Sigmoid colon (tissue), 7 donors: Measurements from ENCODE around the gene SNAI3. TPM values are rescaled to one million over a fixed set of nuclear protein-coding genes. Genes with fewer than 3 reads are reported as not detected.

Experiments
- DNase-seq: peaks from one replicate; pipeline ENCODE4 v3.0.0-alpha.2; 2019
- H3K27ac ChIP-seq, 4 donors: fragments of 200-600 bp; sonication (generic); one replicate each; pipeline ENCODE4 v1.5.1; 2016 to 2019; ENCODE audit warnings: mild to moderate bottlenecking in 1 of 4
- H3K27me3 ChIP-seq, 3 donors: fragments of 200-600 bp; sonication (generic); one replicate each; pipeline ENCODE4 v1.5.1; 2019; ENCODE audit warnings: mild to moderate bottlenecking in 1 of 3
- H3K36me3 ChIP-seq, 4 donors: fragments of 200-600 bp; sonication (generic); one replicate each; pipeline ENCODE4 v1.5.1; 2016 to 2019
- H3K4me1 ChIP-seq, 4 donors: fragments of 200-600 bp; sonication (generic); one replicate each; pipeline ENCODE4 v1.5.1; 2017 to 2019
- H3K4me3 ChIP-seq, 4 donors: fragments of 200-600 bp; sonication (generic); one replicate each; pipeline ENCODE4 v1.5.1; 2017 to 2019; ENCODE audit warnings: mild to moderate bottlenecking in 2 of 4, moderate library complexity in 1 of 4
- H3K9me3 ChIP-seq, 4 donors: fragments of 200-600 bp in 3 of 4; sonication (generic) in 3 of 4; one replicate each; pipeline versions ENCODE4 v1.5.1 to v1.6.1; 2013 to 2019
- CTCF ChIP-seq, 4 experiments: fragments of 450-650 bp in 3 of 4; fragments of 200-600 bp in 1 of 4; IDR thresholded peaks; one replicate each; pipeline ENCODE4 v1.5.1; 2016 to 2019; ENCODE audit warnings: antibody characterized with exemption in 4 of 4, mild to moderate bottlenecking in 3 of 4, moderate library complexity in 2 of 4
- EP300 ChIP-seq, 4 donors: sonication (generic); formaldehyde crosslinking; IDR thresholded peaks; one replicate each; pipeline ENCODE4 v1.6.1; 2017; ENCODE audit warnings: antibody characterized with exemption in 4 of 4
- POLR2A ChIP-seq, 2 donors: fragments of 450-650 bp; IDR thresholded peaks; one replicate each; pipeline ENCODE4 v1.6.1; 2016; ENCODE audit warnings: antibody characterized with exemption in 2 of 2, mild to moderate bottlenecking in 2 of 2, moderate library complexity in 2 of 2
- POLR2AphosphoS5 ChIP-seq, 4 donors: sonication (generic); formaldehyde crosslinking; IDR thresholded peaks; one replicate each; pipeline ENCODE4 v1.6.1; 2017; ENCODE audit warnings: antibody characterized with exemption in 4 of 4
- WGBS, 2 donors: extraction: QIAGEN DNeasy Blood & Tissue Kit; methylation state at CpG; one replicate each; pipeline ENCODE4 v1.1.7; 2013; 5-methylcytosine and 5-hydroxymethylcytosine counted together
- intact Hi-C: fragments of 100-400 bp; cut with DNase I; formaldehyde crosslinking; loops from one replicate; pipeline ENCODE4 v1.15.1; 2023
- polyA plus RNA-seq, 3 donors: library from polyadenylated mRNA; stranded (reverse); fragments of 200-250 nt; gene quantifications; one replicate each; pipeline ENCODE4 v1.2.3, GENCODE V29; 2013
- total RNA-seq, 4 donors: library from RNA; depleted of rRNA; stranded (reverse); fragments of >200 nt; gene quantifications; one replicate each; pipeline ENCODE4 v1.1.0, GENCODE V29; 2016
- donor health status: healthy with polysubstance abuse.
- donor health status: Bipolar disorder and iron deficiency.
- donor health status: healthy.

The SNAI3 gene
- total and polyA plus RNA-seq, 7 donors, result 0.46 to 3.0 (median 0.71) TPM; not detected in 2

- Histone ChIP-seq H3K9me3 (no peaks in the 10 kb centered on the region), H3K4me1 (peaks cover 0 to 24% (median 20%) of the 10 kb centered on the region in 4 donors), H3K36me3 (peaks cover 0 to 37% (median 4%) of the 10 kb centered on the region in 4 donors), H3K4me3 (peak within 1 kb of the TSS; percentile 41 to 62 (median 58)), H3K27ac (peak within 1 kb of the TSS; percentile 62 to 70 (median 68)), H3K27me3 (peaks cover 0 to 14% (median 0%) of the 10 kb centered on the region in 3 donors)
- DNase-seq, result peak; percentile 82
- 0 to 1% methylated on average over 41 of the region's 41 CpGs for WGBS, 2 donors
- TF ChIP-seq EP300 (IDR thresholded peaks at IDR 0.05), result no peak
- no peak for TF ChIP-seq POLR2A (IDR thresholded peaks at IDR 0.05)
- no peak for TF ChIP-seq CTCF (IDR thresholded peaks at IDR 0.05)
- TF ChIP-seq POLR2AphosphoS5 (IDR thresholded peaks at IDR 0.05), result peak in 2 of 4 donors; percentile 45 to 56
- intact Hi-C loops, result no loop called here
Measured at GRCh38 chr16:88650749-88651275, 35.5 kb downstream of the SNAI3 start, which contains the start of gene CYBA. CYBA (minus strand) TSS chr16:88651053; CDS start chr16:88651013, 40 bp downstream.

DNA sequence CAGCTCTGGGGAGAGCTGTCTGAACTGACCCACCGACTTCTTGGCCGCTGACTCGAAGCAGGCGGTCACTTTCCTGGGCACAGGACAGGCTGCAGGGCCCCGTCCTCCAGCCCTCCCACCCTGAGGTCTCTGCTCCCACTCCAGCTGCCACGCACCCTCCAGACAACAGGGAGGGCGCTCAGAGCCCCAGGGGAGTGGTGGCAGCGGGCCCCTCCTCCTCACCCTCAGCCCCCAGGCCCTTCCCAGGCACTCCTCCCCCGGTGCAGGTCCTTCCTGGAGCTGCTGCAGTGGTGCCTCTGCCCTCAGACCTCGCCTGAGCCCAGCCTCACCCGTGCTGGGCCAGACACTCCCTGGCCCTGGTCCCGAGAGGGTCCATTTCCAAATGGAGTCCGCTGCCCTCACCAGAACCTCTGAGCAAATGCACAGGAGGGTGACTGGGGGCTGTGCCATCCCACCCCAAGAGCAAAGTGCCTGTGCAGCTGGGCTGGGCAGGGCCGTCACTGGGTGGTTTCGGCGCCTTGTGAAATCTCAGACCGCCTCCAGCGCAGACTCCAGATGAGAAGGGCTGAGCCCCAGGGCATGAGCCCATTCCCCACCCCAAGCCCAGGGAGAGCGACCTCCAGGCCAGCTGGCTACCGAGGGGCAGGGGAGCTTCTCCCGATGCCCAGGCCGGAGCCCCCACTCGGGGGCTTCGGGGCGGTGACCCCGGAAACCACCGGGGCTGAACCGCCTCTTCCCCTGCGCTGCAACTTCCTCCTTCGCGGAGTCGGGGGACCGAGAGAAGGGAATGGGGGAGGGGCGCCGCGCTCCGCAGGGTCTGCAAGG is 36.2 kb downstream of the SNAI3 start:
- Histone ChIP-seq H3K27ac (peak overlapping the region; percentile 62 to 70 (median 68)), H3K36me3 (peaks cover 0 to 30% (median 3%) of the 10 kb centered on the region in 4 donors), H3K4me1 (peaks cover 0 to 24% (median 20%) of the 10 kb centered on the region in 4 donors), H3K9me3 (no peaks in the 10 kb centered on the region), H3K27me3 (peaks cover 0 to 14% (median 0%) of the 10 kb centered on the region in 3 donors), H3K4me3 (peak overlapping the region; percentile 41 to 62 (median 58))
- intact Hi-C loops, result no loop called here
- DNase-seq, result no peak
- TF ChIP-seq EP300 (IDR thresholded peaks at IDR 0.05) (no peak), POLR2A (IDR thresholded peaks at IDR 0.05) (no peak), POLR2AphosphoS5 (IDR thresholded peaks at IDR 0.05) (no peak), CTCF (IDR thresholded peaks at IDR 0.05) (no peak)
- WGBS, 2 donors, result 3 to 8% methylated on average over 37 of the region's 37 CpGs

- no peak for TF ChIP-seq POLR2A (IDR thresholded peaks at IDR 0.05)
- no peak for TF ChIP-seq POLR2AphosphoS5 (IDR thresholded peaks at IDR 0.05)
- Histone ChIP-seq H3K4me1 (peaks cover 0 to 24% (median 20%) of the 10 kb centered on the region in 4 donors), H3K27ac (peak overlapping the region in 3 of 4 donors; percentile 62 to 70 (median 67)), H3K4me3 (peak overlapping the region in 3 of 4 donors; percentile 55 to 62 (median 62)), H3K36me3 (peaks cover 0 to 23% (median 0%) of the 10 kb centered on the region in 4 donors), H3K27me3 (peaks cover 0 to 14% (median 0%) of the 10 kb centered on the region in 3 donors), H3K9me3 (no peaks in the 10 kb centered on the region)
- no peak for DNase-seq
- 31 to 72% methylated on average over 20 of the region's 20 CpGs for WGBS, 2 donors
- intact Hi-C loops, result no loop called here
Measured at GRCh38 chr16:88649195-88649923, 36.9 kb downstream of the SNAI3 start.

DNA sequence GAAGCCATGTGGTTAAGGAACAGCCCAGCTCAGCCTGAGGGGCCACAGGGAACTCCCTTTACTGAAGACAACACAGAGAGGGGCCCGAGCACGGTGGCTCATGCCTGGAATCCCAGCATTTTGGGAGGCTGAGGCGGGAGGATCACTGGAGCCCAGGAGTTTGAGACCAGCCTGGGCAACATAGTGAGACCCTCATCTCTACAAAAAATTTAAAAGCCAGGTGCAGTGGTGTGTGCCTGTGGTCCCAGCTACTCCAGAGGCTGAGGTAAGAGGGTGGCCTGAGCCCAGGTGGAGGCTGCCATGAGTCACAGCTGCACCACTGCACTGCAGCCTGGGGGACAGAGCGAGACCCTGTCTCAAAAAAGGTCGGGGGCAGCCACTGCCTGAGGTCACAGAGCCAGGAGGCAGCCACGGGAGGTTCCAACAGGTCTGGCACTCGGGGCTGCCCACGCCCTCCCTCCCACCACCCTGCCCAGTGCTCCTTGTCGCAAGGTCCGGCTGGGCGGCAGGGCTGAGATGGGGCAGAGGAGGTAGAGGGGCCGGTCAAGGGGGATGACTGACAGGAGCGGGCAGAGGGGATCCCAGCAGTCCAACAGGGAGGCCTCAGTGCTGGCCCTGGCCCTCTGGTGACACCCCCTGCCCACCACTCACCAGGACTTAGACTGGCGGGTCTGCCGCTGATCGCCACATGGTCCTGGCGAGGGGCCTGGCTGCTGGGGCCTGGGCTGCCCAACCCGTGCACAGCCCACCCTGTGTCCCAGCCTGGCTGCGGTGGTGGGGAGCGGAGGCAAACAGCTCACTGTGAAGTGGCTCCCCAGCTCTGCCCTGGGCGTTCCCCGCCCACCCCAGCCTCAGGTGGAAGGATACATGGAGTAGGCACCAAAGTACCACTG is 38.9 kb downstream of the SNAI3 start:
- peaks cover 0 to 3% (median 0%) of the 10 kb centered on the region in 4 donors for H3K36me3 ChIP-seq

More for the DNA sequence above, 38.9 kb downstream of the SNAI3 start:
- TF ChIP-seq CTCF (IDR thresholded peaks at IDR 0.05) (no peak), POLR2A (IDR thresholded peaks at IDR 0.05) (no peak), EP300 (IDR thresholded peaks at IDR 0.05) (no peak), POLR2AphosphoS5 (IDR thresholded peaks at IDR 0.05) (no peak)
- peaks cover 0 to 24% (median 20%) of the 10 kb centered on the region in 4 donors for H3K4me1 ChIP-seq
- no peaks in the 10 kb centered on the region for H3K9me3 ChIP-seq
- no peak for DNase-seq
- 92 to 94% methylated on average over 22 of the region's 22 CpGs for WGBS, 2 donors
- H3K27ac ChIP-seq, result no peak overlapping the region
- peaks cover 0 to 14% (median 0%) of the 10 kb centered on the region in 3 donors for H3K27me3 ChIP-seq
- intact Hi-C loops, result no loop called here
- no peak overlapping the region for H3K4me3 ChIP-seq
